Measurements from ENCODE around the gene PPP1R16B.

- TF ChIP-seq CTCF (IDR thresholded peaks at IDR 0.05; ENCODE audit: low read depth, low read length, poor library complexity, severe bottlenecking) (no peak), EZH2phosphoT487 (IDR thresholded peaks at IDR 0.05; ENCODE audit: borderline replicate concordance, low read length) (no peak)
These were observed 29.1 kb upstream of the PPP1R16B start for GRCh38 chr20:38776363-38776762.
